SK-N-SH (cell line): ENCODE measurements around the gene C11orf91. TPM values are rescaled to one million over a fixed set of nuclear protein-coding genes. Genes with fewer than 3 reads are reported as not detected.

Experiments used
- CTCF ChIA-PET: fragments of 300-600, 350-600 bp; formaldehyde crosslinking; extraction: SDS; loops from one replicate; lab custom pipeline; 2021; lab: Yijun Ruan, JAX
- POLR2A ChIA-PET: fragments of 350-600 bp; sonication (Branson Sonifier 250); formaldehyde crosslinking; extraction: SDS; loops from one replicate; lab custom pipeline; 2020; ENCODE audit warnings: antibody characterized with exemption, inconsistent platforms; lab: Yijun Ruan, JAX
- DNase-seq: peaks from one replicate; pipeline ENCODE4 v3.0.0; 2012
- H2AFZ ChIP-seq: fragments of 200-600 bp; sonication (generic); 2 replicates; pipeline ENCODE4 v1.8.1; 2016; ENCODE audit warnings: antibody characterized with exemption, mild to moderate bottlenecking, low read depth
- H3F3A ChIP-seq: fragments of 200-600 bp; sonication (generic); replicated peaks from 2 replicates; pipeline ENCODE3; 2016; ENCODE audit warnings: antibody characterized with exemption, mild to moderate bottlenecking; ENCODE audit not compliant: insufficient read depth
- H3K27ac ChIP-seq, 2 experiments: fragments of 200-500 bp in 1 of 2; fragments of 200-600 bp in 1 of 2; sonication (Bioruptor generic) in 1 of 2; sonication (generic), shearing (Covaris generic) in 1 of 2; 2 replicates each; pipeline versions ENCODE4 v1.5.1 to v1.6.1; 2014 to 2016; ENCODE audit warnings: low read depth in 2 of 2, inconsistent platforms in 1 of 2, low read length in 1 of 2, mild to moderate bottlenecking in 1 of 2, mixed read lengths in 1 of 2
- H3K27me3 ChIP-seq: fragments of 200-600 bp; sonication (generic), shearing (Covaris generic); 2 replicates; pipeline ENCODE4 v1.6.1; 2016; ENCODE audit warnings: mixed run types; ENCODE audit not compliant: insufficient read depth
- H3K36me3 ChIP-seq, 2 experiments: fragments of 200-500 bp in 1 of 2; fragments of 200-600 bp in 1 of 2; sonication (Bioruptor generic) in 1 of 2; sonication (generic) in 1 of 2; replicated peaks in 1 of 2; 2 replicates each; pipeline versions ENCODE3 to v1.5.1; 2014 to 2016; ENCODE audit warnings: low read length in 1 of 2, mild to moderate bottlenecking in 1 of 2; ENCODE audit not compliant: insufficient read depth in 2 of 2, control insufficient read depth in 1 of 2
- H3K4me1 ChIP-seq, 2 experiments: fragments of 200-500 bp in 1 of 2; fragments of 200-600 bp in 1 of 2; sonication (Bioruptor generic) in 1 of 2; sonication (generic), shearing (Covaris generic) in 1 of 2; 2 replicates each; pipeline versions ENCODE4 v1.5.1 to v1.6.1; 2014 to 2016; ENCODE audit warnings: low read depth in 1 of 2, low read length in 1 of 2, mixed run types in 1 of 2; ENCODE audit not compliant: insufficient read depth in 2 of 2, control insufficient read depth in 1 of 2
- H3K4me2 ChIP-seq: fragments of 200-600 bp; sonication (generic), shearing (Covaris generic); 2 replicates; pipeline ENCODE4 v1.6.1; 2017; ENCODE audit warnings: mixed run types
- H3K4me3 ChIP-seq, 2 experiments: fragments of 200-500 bp in 1 of 2; fragments of 200-600 bp in 1 of 2; sonication (Bioruptor generic) in 1 of 2; sonication (generic), shearing (Covaris generic) in 1 of 2; 2 replicates each; pipeline versions ENCODE4 v1.5.1 to v1.8.1; 2014 to 2016; ENCODE audit warnings: low read depth in 2 of 2, inconsistent platforms in 1 of 2, low read length in 1 of 2, mild to moderate bottlenecking in 1 of 2, mixed read lengths in 1 of 2, moderate library complexity in 1 of 2
- H3K79me2 ChIP-seq: fragments of 200-600 bp; sonication (generic); 2 replicates; pipeline ENCODE4 v1.8.1; 2017; ENCODE audit warnings: mild to moderate bottlenecking; ENCODE audit not compliant: insufficient read depth
- H3K9ac ChIP-seq: fragments of 200-600 bp; sonication (generic); 2 replicates; pipeline ENCODE4 v1.6.1; 2017; ENCODE audit warnings: mixed run types
- H3K9me2 ChIP-seq: fragments of 200-600 bp; sonication (generic); 2 replicates; pipeline ENCODE4 v1.6.1; 2017; ENCODE audit warnings: mixed run types
- H3K9me3 ChIP-seq: fragments of 200-600 bp; sonication (generic); 2 replicates; pipeline ENCODE4 v1.6.1; 2017; ENCODE audit warnings: mixed run types, mild to moderate bottlenecking, moderate library complexity
- H4K20me1 ChIP-seq: fragments of 200-600 bp; sonication (generic); 2 replicates; pipeline ENCODE4 v1.6.1; 2017; ENCODE audit warnings: mild to moderate bottlenecking, mixed run types; ENCODE audit not compliant: insufficient read depth
- CHD2 ChIP-seq: fragments of 150-350 bp; IDR thresholded peaks from 2 replicates; pipeline ENCODE4 v1.6.1; 2018; ENCODE audit warnings: low read length; ENCODE audit not compliant: partially characterized antibody
- ELF1 ChIP-seq: IDR thresholded peaks from 2 replicates; pipeline ENCODE4 v1.4.0; 2012
- EZH2phosphoT487 ChIP-seq: fragments of 200-600 bp; sonication (generic); IDR thresholded peaks from 2 replicates; pipeline ENCODE4 v1.6.1; 2017; ENCODE audit warnings: low read depth, mixed run types, mild to moderate bottlenecking, antibody characterized with exemption, moderate library complexity, borderline replicate concordance
- FOXJ3 ChIP-seq: sonication (generic); formaldehyde crosslinking; IDR thresholded peaks from 2 replicates; pipeline ENCODE4 v1.5.1; 2020; ENCODE audit warnings: mild to moderate bottlenecking, missing genetic modification reagents
- GATA2 ChIP-seq: sonication (generic); formaldehyde crosslinking; IDR thresholded peaks from 2 replicates; pipeline ENCODE4 v1.5.0; 2020; ENCODE audit warnings: mild to moderate bottlenecking, missing genetic modification reagents
- MEF2A ChIP-seq: IDR thresholded peaks from 2 replicates; pipeline ENCODE4 v1.4.0; 2012; ENCODE audit warnings: low read depth, borderline replicate concordance
- NFIC ChIP-seq: IDR thresholded peaks from 2 replicates; pipeline ENCODE4 v1.4.0; 2012; ENCODE audit warnings: borderline replicate concordance
- NRF1 ChIP-seq: IDR thresholded peaks from 2 replicates; pipeline ENCODE4 v1.6.1; 2012; ENCODE audit warnings: low read depth, mild to moderate bottlenecking, low read length
- RCOR1 ChIP-seq: fragments of 150-350 bp; IDR thresholded peaks from 2 replicates; pipeline ENCODE4 v1.6.1; 2017; ENCODE audit warnings: antibody characterized with exemption, low read length
- RFX5 ChIP-seq: IDR thresholded peaks from 2 replicates; pipeline ENCODE4 v1.6.1; 2012; ENCODE audit warnings: mild to moderate bottlenecking, improper control_type of control experiment, low read length
- RXRA ChIP-seq: IDR thresholded peaks from 2 replicates; pipeline ENCODE4 v1.4.0; 2012; ENCODE audit warnings: low read depth, mild to moderate bottlenecking, borderline replicate concordance
- SIN3A ChIP-seq: IDR thresholded peaks from 2 replicates; pipeline ENCODE4 v1.6.1; 2012; ENCODE audit warnings: low read depth, mild to moderate bottlenecking, low read length, moderate library complexity, borderline replicate concordance
- TCF12 ChIP-seq: IDR thresholded peaks from 2 replicates; pipeline ENCODE4 v1.4.0; 2012
- YY1 ChIP-seq: IDR thresholded peaks from 2 replicates; pipeline ENCODE4 v1.4.0; 2012; ENCODE audit warnings: low read depth, mild to moderate bottlenecking
- WGBS: methylation state at CpG from one replicate; pipeline ENCODE4 v1.1.6; 2017; ENCODE audit warnings: low lambda C conversion rate; 5-methylcytosine and 5-hydroxymethylcytosine counted together
- polyA plus RNA-seq, 3 experiments: library from polyadenylated mRNA; depleted of rRNA; stranded (reverse); fragments of >200 nt; gene quantifications; 2 replicates each; pipeline ENCODE4 v1.2.3, GENCODE V29; 2012
- TF ChIP-seq, protein P1 (sequence below): IDR thresholded peaks from 2 replicates; pipeline ENCODE4 v1.4.0; 2012; ENCODE audit warnings: low read depth, borderline replicate concordance
- TF ChIP-seq, protein P2 (sequence below): fragments of 150-350 bp; IDR thresholded peaks from 2 replicates; pipeline ENCODE4 v1.6.1; 2017; ENCODE audit warnings: antibody characterized with exemption, low read length, low read depth, borderline replicate concordance
- TF ChIP-seq, protein P3 (sequence below): fragments of 200-600 bp; sonication (generic); IDR thresholded peaks from 2 replicates; pipeline ENCODE4 v1.6.1; 2017; ENCODE audit warnings: antibody characterized with exemption, mild to moderate bottlenecking, moderate library complexity
- TF ChIP-seq, protein P4 (sequence below): IDR thresholded peaks from 2 replicates; pipeline ENCODE4 v1.4.0; 2012; ENCODE audit warnings: low read depth, borderline replicate concordance
- TF ChIP-seq, protein P5 (sequence below): fragments of 150-350 bp; IDR thresholded peaks from 2 replicates; pipeline ENCODE4 v1.6.1; 2016; ENCODE audit warnings: mild to moderate bottlenecking, low read depth, low read length

Gene C11orf91
- polyA plus RNA-seq, 1 of the 3 experiments (the other 2 are of a cell fraction): 0.15 TPM

DNA sequence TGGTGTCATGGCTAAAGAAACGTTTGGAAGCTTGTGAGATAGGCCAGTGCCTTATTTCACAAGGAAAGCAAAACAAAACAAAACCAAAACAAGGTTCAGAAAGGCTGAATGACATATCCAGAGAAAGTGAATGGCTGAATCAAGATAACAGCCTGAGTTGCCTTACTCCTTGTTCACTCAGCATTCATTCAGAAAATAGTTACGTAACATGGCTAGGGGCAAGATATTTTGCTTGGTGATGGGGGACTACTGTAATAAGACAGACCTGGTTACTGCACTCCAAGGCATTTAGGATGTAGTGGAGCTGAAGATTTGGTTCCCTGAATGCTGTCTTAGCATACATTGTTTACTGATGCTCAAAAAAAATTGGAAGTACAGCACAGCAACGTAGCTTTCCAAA, 47.7 kb downstream of the C11orf91 start:
- DNase-seq: no peak
- no peaks in the 10 kb centered on the region for H3K9me2 ChIP-seq

DNA sequence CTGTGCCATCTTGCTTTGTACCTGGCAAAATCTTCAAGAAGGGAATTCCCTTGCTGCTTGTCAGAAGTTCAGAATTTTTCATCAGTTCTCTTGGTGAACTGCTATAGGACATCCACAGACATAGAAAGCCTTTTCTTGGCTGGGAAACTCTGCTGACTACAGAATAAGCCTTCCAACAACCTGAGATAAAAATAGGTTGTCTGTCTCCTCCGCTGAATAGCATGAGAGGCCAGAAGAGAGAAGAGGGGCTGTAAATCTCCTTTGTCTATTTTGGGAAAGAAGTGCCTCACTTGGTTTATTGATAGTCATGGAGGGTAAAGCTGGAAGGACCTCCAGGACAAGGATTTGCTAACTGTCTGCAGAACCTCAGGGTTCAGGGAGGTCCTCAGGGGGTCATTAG, 48.2 kb downstream of the C11orf91 start:
- no peak for DNase-seq
- CTCF ChIA-PET: interaction anchor here (0.6 kb wide), 1 partner anchor 13 kb away, joined by 3 read pairs; no protein-coding TSS in a partner anchor
- 95% methylated on average over 1 of the region's 1 CpG for WGBS

More for the DNA sequence above, 47.7 kb downstream of the C11orf91 start:
- H3K9ac ChIP-seq: no peak overlapping the region
- 0 out of 4 replicates have a peak, but pooled peaks cover 0 to 3% of the 10 kb centered on the region in 2 experiments for H3K4me1 ChIP-seq
- no peaks in the 10 kb centered on the region for H3K9me3 ChIP-seq
- no peaks in the 10 kb centered on the region for H3K27me3 ChIP-seq
- 79% methylated on average over 3 of the region's 3 CpGs for WGBS
- ChIA-PET CTCF (interaction anchor here (0.6 kb wide), 1 partner anchor 14 kb away, joined by 3 read pairs; no protein-coding TSS in a partner anchor), POLR2A (no interaction called here)
- H3K4me3 ChIP-seq: no peak overlapping the region
- no peaks in the 10 kb centered on the region for H3K79me2 ChIP-seq
- H3K27ac ChIP-seq: no peak overlapping the region
- H2AFZ ChIP-seq: no peak overlapping the region
- H3K4me2 ChIP-seq: no peak overlapping the region
- TF ChIP-seq TCF12 (no peak), GATA2 (CRISPR knock-in tag) (no peak), NFIC (no peak), RCOR1 (no peak), SIN3A (no peak), FOXJ3 (CRISPR knock-in tag) (no peak), MEF2A (no peak), YY1 (no peak), EZH2phosphoT487 (no peak), NRF1 (no peak), RXRA (no peak), RFX5 (no peak)
- TF ChIP-seq, protein P1, sequence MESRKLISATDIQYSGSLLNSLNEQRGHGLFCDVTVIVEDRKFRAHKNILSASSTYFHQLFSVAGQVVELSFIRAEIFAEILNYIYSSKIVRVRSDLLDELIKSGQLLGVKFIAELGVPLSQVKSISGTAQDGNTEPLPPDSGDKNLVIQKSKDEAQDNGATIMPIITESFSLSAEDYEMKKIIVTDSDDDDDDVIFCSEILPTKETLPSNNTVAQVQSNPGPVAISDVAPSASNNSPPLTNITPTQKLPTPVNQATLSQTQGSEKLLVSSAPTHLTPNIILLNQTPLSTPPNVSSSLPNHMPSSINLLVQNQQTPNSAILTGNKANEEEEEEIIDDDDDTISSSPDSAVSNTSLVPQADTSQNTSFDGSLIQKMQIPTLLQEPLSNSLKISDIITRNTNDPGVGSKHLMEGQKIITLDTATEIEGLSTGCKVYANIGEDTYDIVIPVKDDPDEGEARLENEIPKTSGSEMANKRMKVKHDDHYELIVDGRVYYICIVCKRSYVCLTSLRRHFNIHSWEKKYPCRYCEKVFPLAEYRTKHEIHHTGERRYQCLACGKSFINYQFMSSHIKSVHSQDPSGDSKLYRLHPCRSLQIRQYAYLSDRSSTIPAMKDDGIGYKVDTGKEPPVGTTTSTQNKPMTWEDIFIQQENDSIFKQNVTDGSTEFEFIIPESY: no peak
- TF ChIP-seq, protein P2, sequence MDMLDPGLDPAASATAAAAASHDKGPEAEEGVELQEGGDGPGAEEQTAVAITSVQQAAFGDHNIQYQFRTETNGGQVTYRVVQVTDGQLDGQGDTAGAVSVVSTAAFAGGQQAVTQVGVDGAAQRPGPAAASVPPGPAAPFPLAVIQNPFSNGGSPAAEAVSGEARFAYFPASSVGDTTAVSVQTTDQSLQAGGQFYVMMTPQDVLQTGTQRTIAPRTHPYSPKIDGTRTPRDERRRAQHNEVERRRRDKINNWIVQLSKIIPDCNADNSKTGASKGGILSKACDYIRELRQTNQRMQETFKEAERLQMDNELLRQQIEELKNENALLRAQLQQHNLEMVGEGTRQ: no peak
- no peaks in the 10 kb centered on the region for H4K20me1 ChIP-seq
- no peaks in the 10 kb centered on the region for H3F3A ChIP-seq
- H3K36me3 ChIP-seq: peaks cover 13 to 24% of the 10 kb centered on the region in 2 experiments

More for the DNA sequence above, 48.2 kb downstream of the C11orf91 start:
- POLR2A ChIA-PET: no interaction called here
- no peak overlapping the region for H3K4me2 ChIP-seq
- no peaks in the 10 kb centered on the region for H3K27me3 ChIP-seq
- no peak overlapping the region for H3K27ac ChIP-seq
- no peaks in the 10 kb centered on the region for H3K9me2 ChIP-seq
- H3K9me3 ChIP-seq: no peaks in the 10 kb centered on the region
- H3K79me2 ChIP-seq: no peaks in the 10 kb centered on the region
- no peak overlapping the region for H3K9ac ChIP-seq
- 0 out of 4 replicates have a peak, but pooled peaks cover 0 to 3% of the 10 kb centered on the region in 2 experiments for H3K4me1 ChIP-seq
- H3K36me3 ChIP-seq: peaks cover 13 to 29% of the 10 kb centered on the region in 2 experiments
- H3F3A ChIP-seq: no peaks in the 10 kb centered on the region
- TF ChIP-seq, protein P3, sequence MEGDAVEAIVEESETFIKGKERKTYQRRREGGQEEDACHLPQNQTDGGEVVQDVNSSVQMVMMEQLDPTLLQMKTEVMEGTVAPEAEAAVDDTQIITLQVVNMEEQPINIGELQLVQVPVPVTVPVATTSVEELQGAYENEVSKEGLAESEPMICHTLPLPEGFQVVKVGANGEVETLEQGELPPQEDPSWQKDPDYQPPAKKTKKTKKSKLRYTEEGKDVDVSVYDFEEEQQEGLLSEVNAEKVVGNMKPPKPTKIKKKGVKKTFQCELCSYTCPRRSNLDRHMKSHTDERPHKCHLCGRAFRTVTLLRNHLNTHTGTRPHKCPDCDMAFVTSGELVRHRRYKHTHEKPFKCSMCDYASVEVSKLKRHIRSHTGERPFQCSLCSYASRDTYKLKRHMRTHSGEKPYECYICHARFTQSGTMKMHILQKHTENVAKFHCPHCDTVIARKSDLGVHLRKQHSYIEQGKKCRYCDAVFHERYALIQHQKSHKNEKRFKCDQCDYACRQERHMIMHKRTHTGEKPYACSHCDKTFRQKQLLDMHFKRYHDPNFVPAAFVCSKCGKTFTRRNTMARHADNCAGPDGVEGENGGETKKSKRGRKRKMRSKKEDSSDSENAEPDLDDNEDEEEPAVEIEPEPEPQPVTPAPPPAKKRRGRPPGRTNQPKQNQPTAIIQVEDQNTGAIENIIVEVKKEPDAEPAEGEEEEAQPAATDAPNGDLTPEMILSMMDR: no peak
- TF ChIP-seq ELF1: no peak
- TF ChIP-seq, protein P4, sequence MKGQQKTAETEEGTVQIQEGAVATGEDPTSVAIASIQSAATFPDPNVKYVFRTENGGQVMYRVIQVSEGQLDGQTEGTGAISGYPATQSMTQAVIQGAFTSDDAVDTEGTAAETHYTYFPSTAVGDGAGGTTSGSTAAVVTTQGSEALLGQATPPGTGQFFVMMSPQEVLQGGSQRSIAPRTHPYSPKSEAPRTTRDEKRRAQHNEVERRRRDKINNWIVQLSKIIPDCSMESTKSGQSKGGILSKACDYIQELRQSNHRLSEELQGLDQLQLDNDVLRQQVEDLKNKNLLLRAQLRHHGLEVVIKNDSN: no peak
- no peak for TF ChIP-seq EZH2phosphoT487
- no peak for TF ChIP-seq CHD2
- TF ChIP-seq, protein P5, sequence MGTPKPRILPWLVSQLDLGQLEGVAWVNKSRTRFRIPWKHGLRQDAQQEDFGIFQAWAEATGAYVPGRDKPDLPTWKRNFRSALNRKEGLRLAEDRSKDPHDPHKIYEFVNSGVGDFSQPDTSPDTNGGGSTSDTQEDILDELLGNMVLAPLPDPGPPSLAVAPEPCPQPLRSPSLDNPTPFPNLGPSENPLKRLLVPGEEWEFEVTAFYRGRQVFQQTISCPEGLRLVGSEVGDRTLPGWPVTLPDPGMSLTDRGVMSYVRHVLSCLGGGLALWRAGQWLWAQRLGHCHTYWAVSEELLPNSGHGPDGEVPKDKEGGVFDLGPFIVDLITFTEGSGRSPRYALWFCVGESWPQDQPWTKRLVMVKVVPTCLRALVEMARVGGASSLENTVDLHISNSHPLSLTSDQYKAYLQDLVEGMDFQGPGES: no peak
- no peaks in the 10 kb centered on the region for H4K20me1 ChIP-seq
- H3K4me3 ChIP-seq: no peak overlapping the region
- H2AFZ ChIP-seq: no peak overlapping the region
